IPS DF 19.7 (cell line): Measurements from ENCODE around the gene METTL25B.

Experiments used
- DNase-seq: peaks from one replicate; pipeline ENCODE4 v3.0.0-alpha.2; 2013; ENCODE audit warnings: low read depth, low spot score

The METTL25B gene

DNA sequence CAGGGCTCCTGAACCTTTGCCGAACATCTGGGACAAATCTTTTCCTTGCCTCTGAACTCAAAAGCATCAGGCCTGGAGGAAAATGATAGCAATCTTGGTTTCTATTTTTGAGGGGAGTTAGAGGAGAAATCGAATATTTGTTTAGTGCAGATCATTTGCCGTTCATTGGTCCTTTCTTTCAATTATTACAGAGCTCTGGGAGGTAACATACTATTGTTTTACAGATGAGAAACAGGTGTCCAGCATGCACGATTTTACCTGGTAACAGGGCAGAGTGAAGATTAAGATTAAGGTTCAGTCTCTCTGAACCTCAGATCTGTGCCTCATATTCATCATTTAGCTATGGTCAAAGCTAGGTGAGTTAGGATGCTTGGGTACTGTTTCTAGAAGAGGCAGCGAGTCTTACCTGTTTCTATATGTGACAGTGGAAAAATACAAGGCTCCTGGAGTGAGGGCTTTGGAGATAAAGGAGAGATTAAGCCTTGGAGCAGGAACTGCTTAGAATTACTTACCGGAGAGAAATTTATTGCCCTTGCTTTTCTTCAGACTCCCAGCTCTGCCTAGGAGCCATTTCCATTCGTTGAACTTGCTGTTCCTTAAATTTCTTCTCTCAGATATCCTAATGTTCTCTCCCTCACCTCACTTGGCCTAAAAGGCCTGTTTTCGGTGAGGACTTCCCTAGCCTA is 40.5 kb downstream of the METTL25B start:
- no peak for DNase-seq

DNA sequence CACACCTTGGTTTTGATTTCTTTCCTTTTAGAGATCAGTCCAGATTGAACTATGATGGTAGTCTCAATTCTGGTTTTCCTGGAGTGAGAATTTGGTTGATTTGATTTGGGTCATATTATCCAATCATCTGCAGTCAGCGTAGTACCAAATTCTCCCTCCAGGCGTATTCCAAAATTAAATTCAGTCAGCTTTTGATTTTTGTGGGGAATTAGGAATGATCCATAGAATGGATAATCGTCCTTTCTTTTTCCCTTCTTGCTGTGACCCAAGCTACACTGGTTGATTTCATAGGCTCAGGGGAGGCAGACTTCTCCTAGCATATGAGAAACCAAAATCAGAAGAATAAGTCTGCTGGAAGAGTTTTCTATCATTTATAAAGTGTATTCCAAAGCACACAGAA is 44.0 kb downstream of the METTL25B start:
- no peak for DNase-seq

DNA sequence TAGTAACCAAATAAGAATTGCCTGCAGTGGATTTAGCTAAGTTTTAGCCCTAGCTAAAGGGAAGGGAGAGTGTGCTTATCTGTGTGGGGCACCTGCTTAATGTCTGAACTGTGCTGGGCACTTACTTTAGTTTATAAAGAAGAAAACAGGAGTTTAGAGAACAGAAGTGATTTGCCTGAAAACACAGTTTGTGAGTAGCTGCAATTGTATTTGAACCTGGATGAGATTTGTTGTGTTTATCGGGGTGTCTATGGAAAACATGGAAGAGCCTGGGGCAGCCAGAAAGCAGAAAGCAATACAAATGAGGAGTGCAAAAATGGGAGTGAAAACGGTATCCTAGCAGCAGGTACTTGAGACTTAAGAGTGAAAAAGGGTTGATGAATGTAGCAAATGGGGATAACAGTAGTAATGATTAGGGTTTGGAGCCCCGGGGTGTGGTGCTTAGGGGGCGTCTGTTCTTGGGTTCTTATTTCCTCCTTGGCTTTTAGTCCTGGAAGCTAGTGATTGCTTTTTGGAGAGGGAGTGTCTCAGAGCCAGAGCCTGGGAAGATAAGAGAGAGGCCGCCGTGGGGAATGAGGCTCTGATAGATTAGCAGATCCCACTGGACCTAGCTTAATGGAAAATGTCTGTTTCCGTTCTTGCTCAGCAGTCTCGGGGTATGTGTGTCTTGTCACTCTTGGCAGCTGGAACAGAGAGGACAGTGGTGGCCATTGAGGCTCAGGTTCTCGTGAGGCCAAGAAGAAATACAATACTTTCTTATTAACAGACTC is 44.6 kb downstream of the METTL25B start:
- DNase-seq, result no peak

DNA sequence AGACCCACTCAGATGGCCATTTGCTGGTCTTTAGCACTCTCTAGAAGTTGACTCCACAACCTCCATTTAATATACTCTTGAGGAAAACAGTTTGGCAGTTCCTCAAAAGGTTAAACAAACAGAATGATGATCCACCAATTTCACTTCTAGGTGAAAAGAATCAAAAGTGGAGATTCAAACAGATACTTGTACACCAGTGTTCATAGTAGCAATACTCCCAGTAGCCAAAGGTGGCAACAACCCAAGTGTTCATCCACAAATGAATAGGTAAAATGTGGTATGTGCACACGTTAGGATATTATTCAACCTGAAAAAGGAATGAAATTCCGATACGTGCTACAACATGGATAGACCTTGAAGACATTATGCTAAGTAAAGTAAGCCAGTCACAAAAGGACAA is 45.3 kb downstream of the METTL25B start:
- no peak for DNase-seq

DNA sequence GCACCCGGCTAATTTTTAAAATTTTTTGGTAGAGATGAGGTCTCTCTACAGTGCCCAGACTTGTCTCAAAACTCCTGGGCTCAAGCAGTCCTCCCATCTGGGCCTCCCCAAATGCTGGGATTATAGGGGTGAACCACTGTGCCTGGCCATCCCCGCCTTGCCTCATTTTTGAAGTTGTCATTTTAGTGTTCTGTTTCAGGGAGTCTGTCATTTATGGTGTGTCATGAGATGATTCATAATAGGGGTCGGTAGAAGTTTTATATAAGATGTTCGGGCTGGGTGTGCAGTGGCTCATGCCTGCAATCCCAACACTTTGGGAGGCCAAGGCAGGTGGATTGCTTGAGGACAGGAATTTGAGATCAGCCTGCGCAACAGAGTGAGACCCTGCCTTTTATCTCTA is 47.5 kb downstream of the METTL25B start:
- DNase-seq, result no peak

DNA sequence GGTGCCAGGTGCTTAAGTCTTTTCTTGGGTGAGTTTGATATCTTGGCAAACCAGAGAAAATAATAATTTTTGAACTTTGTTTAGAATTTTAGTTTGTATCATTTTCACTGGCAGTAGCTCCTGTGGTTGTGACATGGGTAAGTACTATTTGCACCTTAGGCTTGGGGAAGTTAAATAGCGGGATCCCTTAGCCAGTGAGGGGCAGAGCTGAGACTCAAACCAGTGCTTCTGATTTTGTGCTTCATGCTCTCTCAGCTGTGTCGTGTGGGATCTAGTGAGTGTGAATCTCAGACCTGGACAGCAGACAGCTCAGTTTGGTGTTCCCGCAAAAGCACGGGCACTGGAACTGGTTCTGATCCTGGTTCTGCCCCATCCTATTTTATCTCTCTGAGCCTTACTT is 48.7 kb downstream of the METTL25B start:
- DNase-seq, result no peak

DNA sequence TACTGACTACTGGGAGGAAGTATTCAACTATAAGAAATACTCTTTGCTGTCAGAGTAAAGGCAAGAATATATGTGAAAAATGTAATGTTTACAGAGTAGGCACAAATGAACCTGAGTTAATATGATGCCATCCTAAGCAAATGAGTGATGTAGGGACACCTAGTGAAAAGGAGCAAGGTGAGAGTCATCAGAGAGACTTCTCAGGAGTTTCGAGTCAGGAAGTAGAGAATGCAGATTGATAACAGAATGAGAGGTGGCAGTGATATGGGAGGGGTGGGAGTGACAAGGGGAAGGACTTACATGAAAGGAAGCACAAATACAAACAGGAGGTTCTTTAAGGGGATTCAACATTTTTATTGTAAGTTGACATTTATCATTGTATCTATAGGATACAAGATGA is 49.3 kb downstream of the METTL25B start:
- no peak for DNase-seq

DNA sequence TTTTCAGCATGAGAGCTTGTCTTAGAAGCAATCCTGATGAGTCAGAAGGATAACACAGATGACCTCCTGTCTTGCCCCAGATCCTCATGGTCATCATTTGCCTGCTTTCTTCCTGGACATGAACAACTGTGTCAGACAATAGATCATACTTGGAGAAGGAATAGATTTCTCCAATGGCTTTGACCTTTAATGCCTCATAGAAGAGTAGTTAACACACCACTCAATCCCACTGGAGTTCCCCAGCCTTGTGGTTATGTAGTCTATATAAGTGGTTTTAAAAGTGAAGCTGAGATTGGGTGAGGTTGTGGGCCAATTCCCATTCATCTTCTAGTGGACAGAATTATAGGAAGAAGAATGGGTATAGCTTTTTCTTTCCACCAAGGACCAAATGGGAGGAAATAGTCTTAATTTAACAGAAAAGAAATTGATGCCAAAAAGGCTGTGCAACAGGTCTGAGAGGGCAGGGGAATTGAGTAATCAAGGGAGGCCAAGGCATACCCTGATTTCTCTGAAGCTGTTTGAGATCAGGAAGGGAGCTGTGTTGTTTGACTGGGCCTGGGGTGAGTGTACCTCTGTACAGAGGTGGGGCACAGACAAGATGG is 53.4 kb downstream of the METTL25B start:
- DNase-seq, result no peak

DNA sequence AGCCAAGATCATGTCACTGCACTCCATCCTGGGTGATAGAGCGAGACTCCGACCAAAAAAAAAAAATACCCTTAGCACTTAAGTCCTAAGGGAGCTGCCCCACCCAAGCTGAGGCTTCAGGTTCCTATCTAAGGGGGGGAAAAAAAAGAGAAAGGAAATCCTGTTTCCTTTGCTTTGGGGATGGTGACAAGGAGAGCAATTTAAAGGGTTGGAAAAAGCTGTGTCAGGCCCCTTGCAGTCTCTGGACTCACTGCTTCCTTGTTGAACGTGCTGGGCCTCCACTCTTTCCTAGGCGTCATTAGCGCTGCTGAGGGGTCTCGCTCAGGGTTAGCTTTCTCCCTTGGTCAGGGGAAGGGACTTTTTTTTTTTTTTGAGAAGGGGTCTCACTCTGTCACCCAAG is 57.2 kb downstream of the METTL25B start:
- DNase-seq, result no peak
